Measurements from ENCODE around the gene HMGB2.

HMGB2 gene

DNA sequence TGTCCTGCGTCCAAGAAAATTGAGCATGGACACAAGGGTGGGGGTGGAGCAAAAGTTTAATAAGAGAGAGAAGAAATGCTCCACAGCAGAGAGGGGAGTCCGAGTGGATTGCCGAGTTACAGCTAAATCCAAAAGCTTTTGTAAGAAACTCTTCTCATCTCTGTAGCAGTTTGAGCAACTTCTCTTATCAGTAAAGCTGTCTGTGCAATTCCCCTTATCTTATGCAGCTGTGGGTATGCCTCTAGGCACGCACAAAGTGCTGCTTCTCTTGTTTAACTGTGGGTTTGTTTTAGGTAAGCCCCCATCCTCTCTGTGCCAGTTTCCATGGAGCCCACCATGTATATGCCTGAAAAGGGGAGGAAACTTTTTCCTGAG lies 44.8 kb downstream of the HMGB2 start:
- Histone ChIP-seq H3K79me2 (ENCODE audit: control insufficient read depth, low read length) (peaks cover 5% of the 10 kb centered on the region), H3K27me3 (ENCODE audit: control insufficient read depth, low read length) (no peaks in the 10 kb centered on the region), H3K9me3 (ENCODE audit: control insufficient read depth, insufficient read depth, low read length) (peaks cover 19% of the 10 kb centered on the region; the same call in 1 of the 2 replicates), H3K27ac (ENCODE audit: low read depth, low read length) (no peak overlapping the region), H4K20me1 (ENCODE audit: control insufficient read depth, insufficient read depth, low read depth, low read length) (no peaks in the 10 kb centered on the region), H3K4me2 (ENCODE audit: low read length) (no peak overlapping the region), H3K36me3 (ENCODE audit: control insufficient read depth, low read length) (peaks cover 11% of the 10 kb centered on the region), H3K4me1 (ENCODE audit: control insufficient read depth, low read length) (no peaks in the 10 kb centered on the region), H3K4me3 (ENCODE audit: low read length) (no peak overlapping the region), H3K9me2 (replicated peaks; ENCODE audit: control insufficient read depth, low read length) (no peaks in the 10 kb centered on the region), H3F3A (ENCODE audit: control insufficient read depth, insufficient read depth) (no peaks in the 10 kb centered on the region)
- no peak for TF ChIP-seq EZH2phosphoT487 (IDR thresholded peaks at IDR 0.05; ENCODE audit: borderline replicate concordance, low read length)
- TF ChIP-seq, protein P1, sequence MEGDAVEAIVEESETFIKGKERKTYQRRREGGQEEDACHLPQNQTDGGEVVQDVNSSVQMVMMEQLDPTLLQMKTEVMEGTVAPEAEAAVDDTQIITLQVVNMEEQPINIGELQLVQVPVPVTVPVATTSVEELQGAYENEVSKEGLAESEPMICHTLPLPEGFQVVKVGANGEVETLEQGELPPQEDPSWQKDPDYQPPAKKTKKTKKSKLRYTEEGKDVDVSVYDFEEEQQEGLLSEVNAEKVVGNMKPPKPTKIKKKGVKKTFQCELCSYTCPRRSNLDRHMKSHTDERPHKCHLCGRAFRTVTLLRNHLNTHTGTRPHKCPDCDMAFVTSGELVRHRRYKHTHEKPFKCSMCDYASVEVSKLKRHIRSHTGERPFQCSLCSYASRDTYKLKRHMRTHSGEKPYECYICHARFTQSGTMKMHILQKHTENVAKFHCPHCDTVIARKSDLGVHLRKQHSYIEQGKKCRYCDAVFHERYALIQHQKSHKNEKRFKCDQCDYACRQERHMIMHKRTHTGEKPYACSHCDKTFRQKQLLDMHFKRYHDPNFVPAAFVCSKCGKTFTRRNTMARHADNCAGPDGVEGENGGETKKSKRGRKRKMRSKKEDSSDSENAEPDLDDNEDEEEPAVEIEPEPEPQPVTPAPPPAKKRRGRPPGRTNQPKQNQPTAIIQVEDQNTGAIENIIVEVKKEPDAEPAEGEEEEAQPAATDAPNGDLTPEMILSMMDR (IDR thresholded peaks at IDR 0.05; ENCODE audit: low read depth, low read length, poor library complexity, severe bottlenecking) = no peak

DNA sequence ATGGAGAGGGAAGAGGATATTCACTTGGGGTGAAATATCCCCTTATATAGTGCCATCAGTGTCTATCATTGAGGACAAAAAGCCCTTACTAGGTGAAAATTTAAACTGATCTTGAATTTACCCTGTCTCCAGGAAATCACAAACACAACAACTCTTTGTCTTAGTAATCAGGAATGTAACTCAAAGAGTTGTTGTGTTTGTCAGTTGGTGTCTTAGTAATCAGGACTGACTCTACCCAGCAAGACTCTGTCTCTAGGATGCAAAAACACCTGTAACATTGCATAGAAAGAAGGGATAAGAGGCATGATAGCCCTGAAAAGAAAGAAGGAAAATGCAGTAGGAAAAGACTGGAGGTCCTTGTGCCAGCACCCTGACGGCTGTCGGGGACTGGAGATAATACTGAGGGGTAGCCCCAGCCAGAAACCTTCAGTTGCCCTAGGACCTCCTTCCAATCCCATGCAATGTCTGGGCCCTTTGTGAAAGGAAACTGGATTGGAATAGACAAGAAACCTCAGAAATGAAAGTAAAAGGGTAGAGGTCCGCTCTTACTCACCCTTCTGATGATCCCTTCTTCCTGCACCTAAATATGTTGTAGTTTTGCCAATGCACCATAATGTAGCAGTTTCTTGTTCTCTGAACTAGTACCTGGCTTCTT lies 45.3 kb downstream of the HMGB2 start:
- Histone ChIP-seq H3K79me2 (ENCODE audit: control insufficient read depth, low read length) (peaks cover 5% of the 10 kb centered on the region), H3K4me2 (ENCODE audit: low read length) (no peak overlapping the region), H3K4me3 (ENCODE audit: low read length) (no peak overlapping the region), H3K27me3 (ENCODE audit: control insufficient read depth, low read length) (no peaks in the 10 kb centered on the region), H3K9me3 (ENCODE audit: control insufficient read depth, insufficient read depth, low read length) (peaks cover 20% of the 10 kb centered on the region), H3K4me1 (ENCODE audit: control insufficient read depth, low read length) (no peaks in the 10 kb centered on the region), H3K27ac (ENCODE audit: low read depth, low read length) (no peak overlapping the region), H3K9me2 (replicated peaks; ENCODE audit: control insufficient read depth, low read length) (no peaks in the 10 kb centered on the region), H3F3A (ENCODE audit: control insufficient read depth, insufficient read depth) (no peaks in the 10 kb centered on the region), H4K20me1 (ENCODE audit: control insufficient read depth, insufficient read depth, low read depth, low read length) (no peaks in the 10 kb centered on the region), H3K36me3 (ENCODE audit: control insufficient read depth, low read length) (peaks cover 11% of the 10 kb centered on the region)
- TF ChIP-seq EZH2phosphoT487 (IDR thresholded peaks at IDR 0.05; ENCODE audit: borderline replicate concordance, low read length) = no peak
- TF ChIP-seq, protein P1 (IDR thresholded peaks at IDR 0.05; ENCODE audit: low read depth, low read length, poor library complexity, severe bottlenecking) = no peak

DNA sequence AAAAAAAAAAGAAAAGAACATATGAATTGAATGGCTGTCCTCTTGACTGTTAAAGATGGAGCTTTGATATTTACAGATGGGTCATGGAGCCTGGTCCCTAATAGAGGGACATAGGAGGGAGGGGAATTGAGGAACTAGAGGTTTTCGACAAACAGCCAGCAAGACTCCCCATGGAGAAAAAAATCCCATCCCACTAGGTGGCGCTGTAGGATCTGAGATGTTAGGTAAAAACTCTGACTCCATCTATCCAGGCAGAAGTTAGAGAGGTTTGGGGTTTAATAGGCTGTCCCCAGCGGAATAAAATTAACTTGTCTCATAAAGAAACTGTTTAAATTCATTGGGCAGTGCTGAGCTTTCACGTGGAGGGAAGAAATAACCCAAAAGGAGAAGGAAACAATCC lies 45.9 kb downstream of the HMGB2 start:
- Histone ChIP-seq H3K27ac (ENCODE audit: low read depth, low read length) (no peak overlapping the region), H3K4me1 (ENCODE audit: control insufficient read depth, low read length) (no peaks in the 10 kb centered on the region), H3K79me2 (ENCODE audit: control insufficient read depth, low read length) (peaks cover 5% of the 10 kb centered on the region), H3K36me3 (ENCODE audit: control insufficient read depth, low read length) (peaks cover 11% of the 10 kb centered on the region), H3K9me3 (ENCODE audit: control insufficient read depth, insufficient read depth, low read length) (peaks cover 25% of the 10 kb centered on the region), H3K9me2 (replicated peaks; ENCODE audit: control insufficient read depth, low read length) (no peaks in the 10 kb centered on the region), H4K20me1 (ENCODE audit: control insufficient read depth, insufficient read depth, low read depth, low read length) (no peaks in the 10 kb centered on the region), H3F3A (ENCODE audit: control insufficient read depth, insufficient read depth) (no peaks in the 10 kb centered on the region), H3K27me3 (ENCODE audit: control insufficient read depth, low read length) (no peaks in the 10 kb centered on the region), H3K4me2 (ENCODE audit: low read length) (no peak overlapping the region), H3K4me3 (ENCODE audit: low read length) (no peak overlapping the region)
- TF ChIP-seq, protein P1 (IDR thresholded peaks at IDR 0.05; ENCODE audit: low read depth, low read length, poor library complexity, severe bottlenecking) = peak; percentile 77
- TF ChIP-seq EZH2phosphoT487 (IDR thresholded peaks at IDR 0.05; ENCODE audit: borderline replicate concordance, low read length) = no peak
